Vagina (tissue), 2 donors: ENCODE measurements around the gene C5orf34.

Experiments
- POLR2A ChIP-seq, 2 donors: fragments of 450-650 bp; IDR thresholded peaks; one replicate each; pipeline ENCODE4 v1.6.1; 2017; ENCODE audit warnings: antibody characterized with exemption in 2 of 2, mild to moderate bottlenecking in 2 of 2, moderate library complexity in 2 of 2
- TF ChIP-seq, protein P1 (sequence below), 3 experiments: fragments of 450-650 bp in 2 of 3; fragments of 200-600 bp in 1 of 3; sonication (generic) in 1 of 3; IDR thresholded peaks; one replicate each; pipeline ENCODE4 v1.5.1; 2017 to 2019; ENCODE audit warnings: antibody characterized with exemption in 3 of 3, mild to moderate bottlenecking in 2 of 3, moderate library complexity in 2 of 3

DNA sequence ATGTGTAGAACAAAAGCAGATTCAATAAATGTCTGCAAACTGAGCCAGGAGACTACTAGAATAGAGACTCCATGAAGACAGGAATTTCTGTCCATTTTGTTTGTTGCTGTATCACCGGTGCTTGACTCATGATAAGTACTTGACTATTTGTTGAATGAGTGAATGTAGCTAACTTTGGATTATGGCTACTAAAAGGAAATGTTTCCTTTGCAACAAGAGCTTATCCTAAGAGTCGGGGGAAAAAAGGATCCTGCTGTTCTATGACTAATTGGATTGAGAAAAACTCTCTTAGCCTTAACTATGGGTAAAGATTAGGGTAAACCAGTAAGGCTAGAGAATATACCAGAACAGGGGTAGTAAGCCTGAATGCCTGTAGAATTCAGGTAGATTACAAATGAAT, 38.4 kb upstream of the C5orf34 start:
- TF ChIP-seq, protein P1, sequence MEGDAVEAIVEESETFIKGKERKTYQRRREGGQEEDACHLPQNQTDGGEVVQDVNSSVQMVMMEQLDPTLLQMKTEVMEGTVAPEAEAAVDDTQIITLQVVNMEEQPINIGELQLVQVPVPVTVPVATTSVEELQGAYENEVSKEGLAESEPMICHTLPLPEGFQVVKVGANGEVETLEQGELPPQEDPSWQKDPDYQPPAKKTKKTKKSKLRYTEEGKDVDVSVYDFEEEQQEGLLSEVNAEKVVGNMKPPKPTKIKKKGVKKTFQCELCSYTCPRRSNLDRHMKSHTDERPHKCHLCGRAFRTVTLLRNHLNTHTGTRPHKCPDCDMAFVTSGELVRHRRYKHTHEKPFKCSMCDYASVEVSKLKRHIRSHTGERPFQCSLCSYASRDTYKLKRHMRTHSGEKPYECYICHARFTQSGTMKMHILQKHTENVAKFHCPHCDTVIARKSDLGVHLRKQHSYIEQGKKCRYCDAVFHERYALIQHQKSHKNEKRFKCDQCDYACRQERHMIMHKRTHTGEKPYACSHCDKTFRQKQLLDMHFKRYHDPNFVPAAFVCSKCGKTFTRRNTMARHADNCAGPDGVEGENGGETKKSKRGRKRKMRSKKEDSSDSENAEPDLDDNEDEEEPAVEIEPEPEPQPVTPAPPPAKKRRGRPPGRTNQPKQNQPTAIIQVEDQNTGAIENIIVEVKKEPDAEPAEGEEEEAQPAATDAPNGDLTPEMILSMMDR (IDR thresholded peaks at IDR 0.05) = no peak
- TF ChIP-seq POLR2A (IDR thresholded peaks at IDR 0.05) = no peak
